Endothelial cell of umbilical vein (primary cell): ENCODE results near the gene ZG16. TPM values are rescaled to one million over a fixed set of nuclear protein-coding genes. Genes with fewer than 3 reads are reported as not detected.

Experiments
- BruUV-seq: library from RNA; stranded (reverse); fragments of 400-500 nt; replicated peaks from 2 replicates; lab custom pipeline; 2021; lab: Mats Ljungman, UMichigan
- CTCF ChIA-PET: fragments of 300-600, 350-600 bp; sonication (Branson Sonifier 250); formaldehyde crosslinking; loops from one replicate; lab custom pipeline; 2021; ENCODE audit warnings: antibody characterized with exemption, inconsistent platforms; lab: Charles Lee
- POLR2A ChIA-PET: fragments of 300-600, 350-600 bp; sonication (Branson Sonifier 250); formaldehyde crosslinking; loops from one replicate; lab custom pipeline; 2021; ENCODE audit warnings: antibody characterized with exemption, inconsistent platforms; lab: Charles Lee
- DNase-seq: peaks from one replicate; pipeline ENCODE4 v3.0.0-alpha.2; 2011; ENCODE audit warnings: low read depth, low spot score
- FAIRE-seq: peaks from 2 replicates; lab custom pipeline; 2011; peaks lifted over from hg19 to GRCh38; lab: Jason Lieb, UNC
- H2AFZ ChIP-seq: 2 replicates; pipeline ENCODE4 v1.6.0; 2012; ENCODE audit warnings: low read depth, low read length, control low read depth, inconsistent platforms
- H3K27ac ChIP-seq: 2 replicates; pipeline ENCODE4 v1.5.1; 2011; ENCODE audit warnings: low read depth, mild to moderate bottlenecking, control low read depth, low read length, moderate library complexity; ENCODE audit not compliant: insufficient read depth
- H3K27me3 ChIP-seq, 2 experiments: 2 replicates each; pipeline versions ENCODE4 v1.6.0 to v1.6.1; 2011; ENCODE audit warnings: low read length in 2 of 2, mixed read lengths in 1 of 2; ENCODE audit not compliant: control insufficient read depth in 2 of 2, insufficient read depth in 2 of 2
- H3K36me3 ChIP-seq, 2 experiments: 2 replicates in 1 of 2; 3 replicates in 1 of 2; pipeline ENCODE4 v1.5.1; 2011; ENCODE audit warnings: low read length in 2 of 2, mild to moderate bottlenecking in 1 of 2, moderate library complexity in 1 of 2; ENCODE audit not compliant: control insufficient read depth in 2 of 2, insufficient read depth in 2 of 2; ENCODE audit errors: extremely low read depth in 1 of 2
- H3K4me1 ChIP-seq: 3 replicates; pipeline ENCODE4 v1.5.1; 2011; ENCODE audit warnings: mild to moderate bottlenecking, low read length; ENCODE audit not compliant: control insufficient read depth, insufficient read depth; ENCODE audit errors: extremely low read depth
- H3K4me2 ChIP-seq: 2 replicates; pipeline ENCODE4 v1.6.1; 2011; ENCODE audit warnings: low read length, control low read depth, mixed read lengths; ENCODE audit not compliant: insufficient read depth
- H3K4me3 ChIP-seq, 3 experiments: fragments of 200-600 bp in 1 of 3; sonication (generic), shearing (Covaris generic) in 1 of 3; replicated peaks in 1 of 3; 2 replicates each; pipeline ENCODE4 v1.5.1; 2011 to 2016; ENCODE audit warnings: control low read depth in 3 of 3, low read length in 3 of 3, mild to moderate bottlenecking in 2 of 3, inconsistent platforms in 1 of 3, low read depth in 1 of 3, moderate library complexity in 1 of 3; ENCODE audit not compliant: insufficient read depth in 1 of 3
- H3K79me2 ChIP-seq: 2 replicates; pipeline ENCODE4 v1.6.0; 2012; ENCODE audit warnings: low read length, inconsistent platforms; ENCODE audit not compliant: control insufficient read depth, insufficient read depth
- H3K9ac ChIP-seq: replicated peaks from 2 replicates; pipeline ENCODE3; 2011; ENCODE audit warnings: low read length, control low read depth; ENCODE audit not compliant: insufficient read depth; ENCODE audit errors: extremely low read depth
- H3K9me1 ChIP-seq: replicated peaks from 3 replicates; pipeline ENCODE4 v1.6.0; 2011; ENCODE audit warnings: mild to moderate bottlenecking, low read length; ENCODE audit not compliant: control insufficient read depth, insufficient read depth; ENCODE audit errors: extremely low read depth
- H3K9me3 ChIP-seq: replicated peaks from 2 replicates; pipeline ENCODE4 v1.5.1; 2012; ENCODE audit warnings: low read length, inconsistent platforms; ENCODE audit not compliant: control insufficient read depth, insufficient read depth
- H4K20me1 ChIP-seq: replicated peaks from 2 replicates; pipeline ENCODE3; 2011; ENCODE audit warnings: mild to moderate bottlenecking, low read length; ENCODE audit not compliant: control insufficient read depth, insufficient read depth; ENCODE audit errors: extremely low read depth
- EZH2 ChIP-seq: IDR thresholded peaks from 2 replicates; pipeline ENCODE4 v1.6.1; 2012; ENCODE audit warnings: borderline replicate concordance, low read depth, mild to moderate bottlenecking, moderate library complexity, low read length, inconsistent platforms; ENCODE audit not compliant: severe bottlenecking
- FOS ChIP-seq: IDR thresholded peaks from 2 replicates; pipeline ENCODE4 v1.6.1; 2011; ENCODE audit warnings: mild to moderate bottlenecking, low read length, moderate library complexity, borderline replicate concordance; ENCODE audit not compliant: insufficient read depth
- GATA2 ChIP-seq: IDR thresholded peaks from 2 replicates; pipeline ENCODE4 v1.7.0; 2011; ENCODE audit warnings: low read depth, mild to moderate bottlenecking, moderate library complexity, mixed read lengths, low read length; ENCODE audit not compliant: insufficient read length, insufficient read depth
- JUN ChIP-seq: IDR thresholded peaks from 2 replicates; pipeline ENCODE4 v1.6.1; 2011; ENCODE audit warnings: borderline replicate concordance, low read depth; ENCODE audit not compliant: insufficient read length, insufficient read depth
- MYC ChIP-seq: IDR thresholded peaks from one replicate; pipeline ENCODE4 v1.6.1; 2011; ENCODE audit warnings: mild to moderate bottlenecking, low read depth, low read length
- POLR2A ChIP-seq: IDR thresholded peaks from 2 replicates; pipeline ENCODE4 v1.6.1; 2012; ENCODE audit warnings: low read depth, mild to moderate bottlenecking, control low read depth, low read length
- POLR2AphosphoS5 ChIP-seq: IDR thresholded peaks from 2 replicates; pipeline ENCODE4 v1.6.1; 2012; ENCODE audit warnings: low read depth, mild to moderate bottlenecking, control low read depth, low read length, moderate library complexity; ENCODE audit not compliant: insufficient read depth
- dilution Hi-C: fragments of 300-500 bp; cut with MboI; formaldehyde crosslinking; loops from one replicate; pipeline ENCODE4 v1.15.0; 2019; ENCODE audit warnings: low sequenced_read_pairs; ENCODE audit not compliant: extremely low pct_ligation_motif_present
- intact Hi-C: fragments of 100-400 bp; cut with micrococcal nuclease; formaldehyde crosslinking; loops from one replicate; pipeline ENCODE4 v1.10.0; 2022
- polyA plus RNA-seq, 4 experiments: library from polyadenylated mRNA; depleted of rRNA in 3 of 4; stranded (reverse) in 3 of 4; unstranded in 1 of 4; fragments of >200 nt; gene quantifications; 2 replicates each; pipeline versions ENCODE4 v1.2.1 to v1.2.3, GENCODE V29; 2011 to 2012; ENCODE audit warnings: missing spikeins in 1 of 4
- total RNA-seq: library from RNA; stranded (reverse); gene quantifications from 2 replicates; pipeline ENCODE4 v1.2.3, GENCODE V29; 2021
- TF ChIP-seq, protein P1 (sequence below), 2 donors: IDR thresholded peaks; 1 replicate in 1 of 2; 2 replicates in 1 of 2; pipeline ENCODE4 v1.5.1; 2011; ENCODE audit warnings: low read length in 2 of 2, mild to moderate bottlenecking in 2 of 2, moderate library complexity in 2 of 2, control low read depth in 1 of 2, inconsistent platforms in 1 of 2, low read depth in 1 of 2; ENCODE audit not compliant: insufficient read depth in 1 of 2; ENCODE audit errors: extremely low read depth in 1 of 2
- TF ChIP-seq, protein P2 (sequence below): IDR thresholded peaks from 2 replicates; pipeline ENCODE4 v1.6.1; 2011; ENCODE audit not compliant: insufficient read depth, insufficient read length

The ZG16 gene
- total and polyA plus RNA-seq, 2 donors (not counting 3 experiments of a cell fraction or from before 2014, with no cell fraction given): not detected

DNA sequence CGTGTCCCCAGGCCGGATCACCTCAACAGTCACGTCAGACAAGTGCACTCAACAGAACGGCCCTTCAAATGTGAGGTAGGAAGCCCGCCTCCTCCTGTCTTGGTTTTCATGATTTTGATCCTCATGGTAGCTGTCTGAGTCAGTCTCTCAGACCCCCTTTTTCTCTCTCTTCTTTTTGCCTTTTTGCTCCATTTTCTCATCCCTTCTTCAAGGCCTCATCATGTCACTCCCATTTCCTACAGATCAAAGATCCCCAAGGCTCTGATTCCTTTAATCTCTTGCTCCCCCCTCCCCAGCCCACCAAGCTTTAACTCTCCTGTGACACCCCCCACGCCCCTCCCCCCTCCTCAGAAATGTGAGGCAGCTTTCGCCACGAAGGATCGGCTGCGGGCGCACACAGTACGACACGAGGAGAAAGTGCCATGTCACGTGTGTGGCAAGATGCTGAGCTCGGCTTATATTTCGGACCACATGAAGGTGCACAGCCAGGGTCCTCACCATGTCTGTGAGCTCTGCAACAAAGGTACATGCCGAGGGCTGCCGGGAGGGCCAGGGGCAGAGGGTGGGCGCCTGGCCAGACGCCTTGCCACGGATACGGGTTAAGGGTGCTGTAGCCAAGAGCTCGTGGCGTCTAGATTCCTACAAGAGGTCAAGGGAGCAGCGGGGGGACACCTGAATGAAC is 30.3 kb downstream of the ZG16 start:
- H3K4me1 ChIP-seq: peaks cover 46% of the 10 kb centered on the region
- H4K20me1 ChIP-seq: no peaks in the 10 kb centered on the region
- ChIA-PET POLR2A (interaction anchor here (1.0 to 1.5 kb wide), 3 partner anchors 18 to 44 kb away, joined by 3 to 4 read pairs (median 3); partner anchors contain the start of gene KIF22), CTCF (interaction anchor here (0.5 to 3.7 kb wide), 33 partner anchors 8 to 345 kb away, joined by 3 to 163 read pairs (median 6); partner anchors contain the start of genes ALDOA, ASPHD1, CDIPT and KCTD13)
- peak overlapping the region; percentile 71 for H3K4me2 ChIP-seq
- peaks cover 29% of the 10 kb centered on the region for H3K79me2 ChIP-seq
- H3K4me3 ChIP-seq: peak overlapping the region; percentile 13 to 72 (median 62)
- H3K9ac ChIP-seq: peak overlapping the region; percentile 39
- DNase-seq: no peak
- no peak for FAIRE-seq
- H3K9me1 ChIP-seq: no peaks in the 10 kb centered on the region
- TF ChIP-seq JUN: no peak
- no peak for TF ChIP-seq POLR2A
- no peak for TF ChIP-seq MYC
- TF ChIP-seq FOS: no peak
- no peak for TF ChIP-seq GATA2
- no peak for TF ChIP-seq EZH2
- TF ChIP-seq, protein P1, sequence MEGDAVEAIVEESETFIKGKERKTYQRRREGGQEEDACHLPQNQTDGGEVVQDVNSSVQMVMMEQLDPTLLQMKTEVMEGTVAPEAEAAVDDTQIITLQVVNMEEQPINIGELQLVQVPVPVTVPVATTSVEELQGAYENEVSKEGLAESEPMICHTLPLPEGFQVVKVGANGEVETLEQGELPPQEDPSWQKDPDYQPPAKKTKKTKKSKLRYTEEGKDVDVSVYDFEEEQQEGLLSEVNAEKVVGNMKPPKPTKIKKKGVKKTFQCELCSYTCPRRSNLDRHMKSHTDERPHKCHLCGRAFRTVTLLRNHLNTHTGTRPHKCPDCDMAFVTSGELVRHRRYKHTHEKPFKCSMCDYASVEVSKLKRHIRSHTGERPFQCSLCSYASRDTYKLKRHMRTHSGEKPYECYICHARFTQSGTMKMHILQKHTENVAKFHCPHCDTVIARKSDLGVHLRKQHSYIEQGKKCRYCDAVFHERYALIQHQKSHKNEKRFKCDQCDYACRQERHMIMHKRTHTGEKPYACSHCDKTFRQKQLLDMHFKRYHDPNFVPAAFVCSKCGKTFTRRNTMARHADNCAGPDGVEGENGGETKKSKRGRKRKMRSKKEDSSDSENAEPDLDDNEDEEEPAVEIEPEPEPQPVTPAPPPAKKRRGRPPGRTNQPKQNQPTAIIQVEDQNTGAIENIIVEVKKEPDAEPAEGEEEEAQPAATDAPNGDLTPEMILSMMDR (IDR thresholded peaks at IDR 0.05; ENCODE audit: extremely low read depth in 1 of 2, insufficient read depth in 1 of 2, low read depth in 1 of 2, low read length in 2 of 2): no peak
- TF ChIP-seq POLR2AphosphoS5: no peak
- TF ChIP-seq, protein P2, sequence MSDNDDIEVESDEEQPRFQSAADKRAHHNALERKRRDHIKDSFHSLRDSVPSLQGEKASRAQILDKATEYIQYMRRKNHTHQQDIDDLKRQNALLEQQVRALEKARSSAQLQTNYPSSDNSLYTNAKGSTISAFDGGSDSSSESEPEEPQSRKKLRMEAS: no peak
- H3K36me3 ChIP-seq: peaks cover 2 to 14% of the 10 kb centered on the region in 2 experiments
- no peaks in the 10 kb centered on the region for H3K9me3 ChIP-seq
- H2AFZ ChIP-seq: no peak overlapping the region
- BruUV-seq: no TSS peak
- peak overlapping the region; percentile 23 for H3K27ac ChIP-seq
- dilution Hi-C loops (loop anchor here (10.0 kb wide), 1 partner anchor 186 kb away; the partner anchor contains the start of genes HIRIP3 and INO80E), intact Hi-C loops (loop anchor here (1.0 to 5.0 kb wide), 4 partner anchors 40 to 213 kb away; partner anchors contain the start of gene TAOK2)
- no peaks in the 10 kb centered on the region for H3K27me3 ChIP-seq
